ENCODE results near the gene ZBTB46. TPM values are rescaled to one million over a fixed set of nuclear protein-coding genes. Genes with fewer than 3 reads are reported as not detected.
A peak's percentile ranks its signal among the peaks of the same experiment; 100 is the strongest.
"Not testable (repeated sequence)": the region's sequence is repeated elsewhere in the genome, so short reads cannot be mapped to it uniquely, and the experiment has no call there.

ZBTB46 gene
- total RNA-seq, 1 donor from 2014 or later, result 67.1 TPM

GRCh38 chr20:63858393-63859165, 27.5 kb upstream of the ZBTB46 start:
- DNase-seq (ENCODE audit: low read depth in 2 of 2), result peak; percentile 45 to 62

GRCh38 chr20:63857764-63858392, 26.8 kb upstream of the ZBTB46 start:
- no peak for DNase-seq (ENCODE audit: low read depth in 2 of 2)

- no peak for DNase-seq (ENCODE audit: low read depth in 2 of 2)
Observed at GRCh38 chr20:63856098-63856511, 25.0 kb upstream of the ZBTB46 start.

- no peak for DNase-seq (ENCODE audit: low read depth in 2 of 2)
Observed at GRCh38 chr20:63855363-63856097, 24.5 kb upstream of the ZBTB46 start.

GRCh38 chr20:63854766-63855362, 23.8 kb upstream of the ZBTB46 start:
- no peak for DNase-seq (ENCODE audit: low read depth in 2 of 2)

GRCh38 chr20:63854069-63854765, 23.2 kb upstream of the ZBTB46 start:
- DNase-seq (ENCODE audit: low read depth in 2 of 2), result no peak

- not testable (repeated sequence) for DNase-seq (ENCODE audit: low read depth in 2 of 2)
Observed at GRCh38 chr20:63853733-63854068, 22.6 kb upstream of the ZBTB46 start.

GRCh38 chr20:63851548-63851943, 20.5 kb upstream of the ZBTB46 start:
- not testable (repeated sequence) for DNase-seq (ENCODE audit: low read depth in 2 of 2)

- DNase-seq (ENCODE audit: low read depth in 2 of 2), result no peak
Observed at GRCh38 chr20:63850689-63851547, 19.9 kb upstream of the ZBTB46 start.

GRCh38 chr20:63848003-63848911, 17.2 kb upstream of the ZBTB46 start:
- no peak for DNase-seq (ENCODE audit: low read depth in 2 of 2)

- DNase-seq (ENCODE audit: low read depth in 2 of 2), result peak in 1 of 2 donors; percentile 62
Observed at GRCh38 chr20:63847237-63848002, 16.4 kb upstream of the ZBTB46 start.

GRCh38 chr20:63846888-63847236, 15.8 kb upstream of the ZBTB46 start:
- no peak for DNase-seq (ENCODE audit: low read depth in 2 of 2)

- DNase-seq (ENCODE audit: low read depth in 2 of 2), result no peak
Observed at GRCh38 chr20:63846128-63846771, 15.2 kb upstream of the ZBTB46 start.

- no peak for DNase-seq (ENCODE audit: low read depth in 2 of 2)
Observed at GRCh38 chr20:63844511-63844991, 13.5 kb upstream of the ZBTB46 start.

GRCh38 chr20:63843778-63844177, 12.7 kb upstream of the ZBTB46 start:
- DNase-seq (ENCODE audit: low read depth in 2 of 2), result no peak

GRCh38 chr20:63843222-63843621, 12.2 kb upstream of the ZBTB46 start:
- DNase-seq (ENCODE audit: low read depth in 2 of 2), result no peak

GRCh38 chr20:63842258-63842657, 11.2 kb upstream of the ZBTB46 start:
- no peak for DNase-seq (ENCODE audit: low read depth in 2 of 2)

- DNase-seq (ENCODE audit: low read depth in 2 of 2), result no peak
Observed at GRCh38 chr20:63840405-63840828, 9.4 kb upstream of the ZBTB46 start.

Measured in dermis microvascular lymphatic vessel endothelial cell (primary cell).